Mucosa of descending colon (tissue), 3 donors: ENCODE results near the gene IFIT2. TPM values are rescaled to one million over a fixed set of nuclear protein-coding genes. Genes with fewer than 3 reads are reported as not detected.

Source experiments
- ATAC-seq: fragments of 200-7000 bp; cut with Tn5 transposase; one replicate; pipeline ENCODE4 v1.9.1; 2020; ENCODE audit warnings: mild to moderate bottlenecking, moderate library complexity
- DNase-seq, 3 donors: peaks; one replicate each; pipeline ENCODE4 v3.0.0-alpha.2; 2020
- H3K36me3 ChIP-seq: fragments of 200-600 bp; one replicate; pipeline ENCODE4 v1.8.0; 2021; ENCODE audit warnings: low read depth, mild to moderate bottlenecking
- H3K4me1 ChIP-seq: fragments of 200-600 bp; one replicate; pipeline ENCODE4 v1.8.0; 2021; ENCODE audit warnings: low read depth, mild to moderate bottlenecking
- H3K4me3 ChIP-seq: fragments of 200-600 bp; one replicate; pipeline ENCODE4 v1.8.0; 2021; ENCODE audit warnings: mild to moderate bottlenecking
- H3K9me3 ChIP-seq: fragments of 200-600 bp; one replicate; pipeline ENCODE4 v1.8.0; 2021; ENCODE audit warnings: mild to moderate bottlenecking
- CTCF ChIP-seq: fragments of 200-600 bp; IDR thresholded peaks from one replicate; pipeline ENCODE4 v1.8.0; 2022; ENCODE audit warnings: antibody characterized with exemption, mild to moderate bottlenecking
- intact Hi-C, 2 donors: fragments of 100-400 bp; cut with DNase I in 1 of 2; cut with micrococcal nuclease in 1 of 2; formaldehyde crosslinking; loops; one replicate each; pipeline versions ENCODE4 v1.11.0 to v1.11.1; 2022; cut with DNase I, micrococcal nuclease
- total RNA-seq, 3 donors: library from RNA; stranded (reverse); fragmentation: NEBNext Ultra II Directional in 2 of 3; extraction: Animal tissue kit (Norgen Biotek cat#: 25700) in 2 of 3; gene quantifications; one replicate each; pipeline versions ENCODE4 v1.2.1 to v1.2.4, GENCODE V29; 2021 to 2023
- donor health status: DM: no; HTN: no; CAD: no; lungs with moderate emphysema.
- donor health status: DM: no; HTN: no; CAD: no.
- donor health status: DM: no; HTN: yes; CAD: no.

IFIT2 gene
- total RNA-seq, 3 donors from 2014 or later, result 6.9 to 7.6 (median 7.5) TPM

- intact Hi-C loops, result no loop called here
- H3K4me1 ChIP-seq, result peaks cover 20% of the 10 kb centered on the region
- TF ChIP-seq CTCF, result no peak
- H3K9me3 ChIP-seq, result no peaks in the 10 kb centered on the region
- no peak overlapping the region for H3K4me3 ChIP-seq
- DNase-seq, result no peak
- ATAC-seq, result peak; percentile 20
- no peaks in the 10 kb centered on the region for H3K36me3 ChIP-seq
Measured at GRCh38 chr10:89305766-89306433, 4.1 kb downstream of the IFIT2 start.

DNA sequence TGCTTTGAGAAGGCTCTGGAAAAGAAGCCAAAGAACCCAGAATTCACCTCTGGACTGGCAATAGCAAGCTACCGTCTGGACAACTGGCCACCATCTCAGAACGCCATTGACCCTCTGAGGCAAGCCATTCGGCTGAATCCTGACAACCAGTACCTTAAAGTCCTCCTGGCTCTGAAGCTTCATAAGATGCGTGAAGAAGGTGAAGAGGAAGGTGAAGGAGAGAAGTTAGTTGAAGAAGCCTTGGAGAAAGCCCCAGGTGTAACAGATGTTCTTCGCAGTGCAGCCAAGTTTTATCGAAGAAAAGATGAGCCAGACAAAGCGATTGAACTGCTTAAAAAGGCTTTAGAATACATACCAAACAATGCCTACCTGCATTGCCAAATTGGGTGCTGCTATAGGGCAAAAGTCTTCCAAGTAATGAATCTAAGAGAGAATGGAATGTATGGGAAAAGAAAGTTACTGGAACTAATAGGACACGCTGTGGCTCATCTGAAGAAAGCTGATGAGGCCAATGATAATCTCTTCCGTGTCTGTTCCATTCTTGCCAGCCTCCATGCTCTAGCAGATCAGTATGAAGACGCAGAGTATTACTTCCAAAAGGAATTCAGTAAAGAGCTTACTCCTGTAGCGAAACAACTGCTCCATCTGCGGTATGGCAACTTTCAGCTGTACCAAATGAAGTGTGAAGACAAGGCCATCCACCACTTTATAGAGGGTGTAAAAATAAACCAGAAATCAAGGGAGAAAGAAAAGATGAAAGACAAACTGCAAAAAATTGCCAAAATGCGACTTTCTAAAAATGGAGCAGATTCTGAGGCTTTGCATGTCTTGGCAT lies 4.8 kb downstream of the IFIT2 start:
- Histone ChIP-seq H3K4me1 (peaks cover 15% of the 10 kb centered on the region), H3K36me3 (no peaks in the 10 kb centered on the region), H3K9me3 (no peaks in the 10 kb centered on the region), H3K4me3 (no peak overlapping the region)
- no peak for TF ChIP-seq CTCF
- intact Hi-C loops, result no loop called here
- ATAC-seq, result no peak
- no peak for DNase-seq

- ATAC-seq (no peak), DNase-seq (no peak)
- intact Hi-C loops, result no loop called here
- no peak for TF ChIP-seq CTCF
- no peaks in the 10 kb centered on the region for H3K36me3 ChIP-seq
- H3K9me3 ChIP-seq, result no peaks in the 10 kb centered on the region
- H3K4me1 ChIP-seq, result peaks cover 15% of the 10 kb centered on the region
- H3K4me3 ChIP-seq, result no peak overlapping the region
Measured at GRCh38 chr10:89307269-89307577, 5.4 kb downstream of the IFIT2 start.

- Histone ChIP-seq H3K4me1 (peaks cover 7% of the 10 kb centered on the region), H3K9me3 (no peaks in the 10 kb centered on the region), H3K4me3 (no peak overlapping the region), H3K36me3 (no peaks in the 10 kb centered on the region)
- ATAC-seq (no peak), DNase-seq (no peak)
- TF ChIP-seq CTCF, result no peak
- intact Hi-C loops, result no loop called here
Measured at GRCh38 chr10:89308266-89308665, 6.4 kb downstream of the IFIT2 start.

- no peak for DNase-seq
- Histone ChIP-seq H3K4me3 (no peak overlapping the region), H3K9me3 (no peaks in the 10 kb centered on the region), H3K4me1 (peaks cover 7% of the 10 kb centered on the region), H3K36me3 (no peaks in the 10 kb centered on the region)
- ATAC-seq, result no peak
- intact Hi-C loops, result no loop called here
- no peak for TF ChIP-seq CTCF
Measured at GRCh38 chr10:89308736-89309135, 6.9 kb downstream of the IFIT2 start.
